ENCODE data around the gene RPS2.

GRCh38 chr16:1918351-1919326 lies 46.0 kb downstream of the RPS2 start, which contains the start of gene HS3ST6:
- TF ChIP-seq CTCF (IDR thresholded peaks at IDR 0.05), result no peak
- no peak for TF ChIP-seq EP300 (IDR thresholded peaks at IDR 0.05)
